SK-N-SH (cell line): ENCODE results near the gene ABR. TPM values are rescaled to one million over a fixed set of nuclear protein-coding genes. Genes with fewer than 3 reads are reported as not detected.

Source experiments
- CTCF ChIA-PET: fragments of 300-600, 350-600 bp; formaldehyde crosslinking; extraction: SDS; loops from one replicate; lab custom pipeline; 2021; lab: Yijun Ruan, JAX
- POLR2A ChIA-PET: fragments of 350-600 bp; sonication (Branson Sonifier 250); formaldehyde crosslinking; extraction: SDS; loops from one replicate; lab custom pipeline; 2020; ENCODE audit warnings: antibody characterized with exemption, inconsistent platforms; lab: Yijun Ruan, JAX
- DNase-seq: peaks from one replicate; pipeline ENCODE4 v3.0.0; 2012
- H2AFZ ChIP-seq: fragments of 200-600 bp; sonication (generic); 2 replicates; pipeline ENCODE4 v1.8.1; 2016; ENCODE audit warnings: antibody characterized with exemption, mild to moderate bottlenecking, low read depth
- H3F3A ChIP-seq: fragments of 200-600 bp; sonication (generic); replicated peaks from 2 replicates; pipeline ENCODE3; 2016; ENCODE audit warnings: antibody characterized with exemption, mild to moderate bottlenecking; ENCODE audit not compliant: insufficient read depth
- H3K27ac ChIP-seq, 2 experiments: fragments of 200-500 bp in 1 of 2; fragments of 200-600 bp in 1 of 2; sonication (Bioruptor generic) in 1 of 2; sonication (generic), shearing (Covaris generic) in 1 of 2; 2 replicates each; pipeline versions ENCODE4 v1.5.1 to v1.6.1; 2014 to 2016; ENCODE audit warnings: low read depth in 2 of 2, inconsistent platforms in 1 of 2, low read length in 1 of 2, mild to moderate bottlenecking in 1 of 2, mixed read lengths in 1 of 2
- H3K27me3 ChIP-seq: fragments of 200-600 bp; sonication (generic), shearing (Covaris generic); 2 replicates; pipeline ENCODE4 v1.6.1; 2016; ENCODE audit warnings: mixed run types; ENCODE audit not compliant: insufficient read depth
- H3K36me3 ChIP-seq, 2 experiments: fragments of 200-500 bp in 1 of 2; fragments of 200-600 bp in 1 of 2; sonication (Bioruptor generic) in 1 of 2; sonication (generic) in 1 of 2; replicated peaks in 1 of 2; 2 replicates each; pipeline versions ENCODE3 to v1.5.1; 2014 to 2016; ENCODE audit warnings: low read length in 1 of 2, mild to moderate bottlenecking in 1 of 2; ENCODE audit not compliant: insufficient read depth in 2 of 2, control insufficient read depth in 1 of 2
- H3K4me1 ChIP-seq, 2 experiments: fragments of 200-500 bp in 1 of 2; fragments of 200-600 bp in 1 of 2; sonication (Bioruptor generic) in 1 of 2; sonication (generic), shearing (Covaris generic) in 1 of 2; 2 replicates each; pipeline versions ENCODE4 v1.5.1 to v1.6.1; 2014 to 2016; ENCODE audit warnings: low read depth in 1 of 2, low read length in 1 of 2, mixed run types in 1 of 2; ENCODE audit not compliant: insufficient read depth in 2 of 2, control insufficient read depth in 1 of 2
- H3K4me2 ChIP-seq: fragments of 200-600 bp; sonication (generic), shearing (Covaris generic); 2 replicates; pipeline ENCODE4 v1.6.1; 2017; ENCODE audit warnings: mixed run types
- H3K4me3 ChIP-seq, 2 experiments: fragments of 200-500 bp in 1 of 2; fragments of 200-600 bp in 1 of 2; sonication (Bioruptor generic) in 1 of 2; sonication (generic), shearing (Covaris generic) in 1 of 2; 2 replicates each; pipeline versions ENCODE4 v1.5.1 to v1.8.1; 2014 to 2016; ENCODE audit warnings: low read depth in 2 of 2, inconsistent platforms in 1 of 2, low read length in 1 of 2, mild to moderate bottlenecking in 1 of 2, mixed read lengths in 1 of 2, moderate library complexity in 1 of 2
- H3K79me2 ChIP-seq: fragments of 200-600 bp; sonication (generic); 2 replicates; pipeline ENCODE4 v1.8.1; 2017; ENCODE audit warnings: mild to moderate bottlenecking; ENCODE audit not compliant: insufficient read depth
- H3K9ac ChIP-seq: fragments of 200-600 bp; sonication (generic); 2 replicates; pipeline ENCODE4 v1.6.1; 2017; ENCODE audit warnings: mixed run types
- H3K9me2 ChIP-seq: fragments of 200-600 bp; sonication (generic); 2 replicates; pipeline ENCODE4 v1.6.1; 2017; ENCODE audit warnings: mixed run types
- H3K9me3 ChIP-seq: fragments of 200-600 bp; sonication (generic); 2 replicates; pipeline ENCODE4 v1.6.1; 2017; ENCODE audit warnings: mixed run types, mild to moderate bottlenecking, moderate library complexity
- H4K20me1 ChIP-seq: fragments of 200-600 bp; sonication (generic); 2 replicates; pipeline ENCODE4 v1.6.1; 2017; ENCODE audit warnings: mild to moderate bottlenecking, mixed run types; ENCODE audit not compliant: insufficient read depth
- CHD2 ChIP-seq: fragments of 150-350 bp; IDR thresholded peaks from 2 replicates; pipeline ENCODE4 v1.6.1; 2018; ENCODE audit warnings: low read length; ENCODE audit not compliant: partially characterized antibody
- EZH2phosphoT487 ChIP-seq: fragments of 200-600 bp; sonication (generic); IDR thresholded peaks from 2 replicates; pipeline ENCODE4 v1.6.1; 2017; ENCODE audit warnings: low read depth, mixed run types, mild to moderate bottlenecking, antibody characterized with exemption, moderate library complexity, borderline replicate concordance
- FOSL2 ChIP-seq: IDR thresholded peaks from 2 replicates; pipeline ENCODE4 v1.4.0; 2012; ENCODE audit warnings: low read depth, mild to moderate bottlenecking, moderate library complexity, borderline replicate concordance
- FOXJ3 ChIP-seq: sonication (generic); formaldehyde crosslinking; IDR thresholded peaks from 2 replicates; pipeline ENCODE4 v1.5.1; 2020; ENCODE audit warnings: mild to moderate bottlenecking, missing genetic modification reagents
- FOXM1 ChIP-seq: IDR thresholded peaks from 2 replicates; pipeline ENCODE4 v1.4.0; 2012; ENCODE audit warnings: low read depth, mild to moderate bottlenecking
- GABPA ChIP-seq: IDR thresholded peaks from 2 replicates; pipeline ENCODE4 v1.4.0; 2012; ENCODE audit warnings: low read depth, mild to moderate bottlenecking
- NFIC ChIP-seq: IDR thresholded peaks from 2 replicates; pipeline ENCODE4 v1.4.0; 2012; ENCODE audit warnings: borderline replicate concordance
- POLR2AphosphoS5 ChIP-seq: IDR thresholded peaks from 2 replicates; pipeline ENCODE4 v1.6.1; 2012; ENCODE audit warnings: low read depth, low read length
- RXRA ChIP-seq: IDR thresholded peaks from 2 replicates; pipeline ENCODE4 v1.4.0; 2012; ENCODE audit warnings: low read depth, mild to moderate bottlenecking, borderline replicate concordance
- SIN3A ChIP-seq: IDR thresholded peaks from 2 replicates; pipeline ENCODE4 v1.6.1; 2012; ENCODE audit warnings: low read depth, mild to moderate bottlenecking, low read length, moderate library complexity, borderline replicate concordance
- SMC3 ChIP-seq: IDR thresholded peaks from 2 replicates; pipeline ENCODE4 v1.6.1; 2012; ENCODE audit warnings: low read depth, low read length, improper control_type of control experiment
- WGBS: methylation state at CpG from one replicate; pipeline ENCODE4 v1.1.6; 2017; ENCODE audit warnings: low lambda C conversion rate; 5-methylcytosine and 5-hydroxymethylcytosine counted together
- polyA plus RNA-seq, 3 experiments: library from polyadenylated mRNA; depleted of rRNA; stranded (reverse); fragments of >200 nt; gene quantifications; 2 replicates each; pipeline ENCODE4 v1.2.3, GENCODE V29; 2012
- TF ChIP-seq, protein P1 (sequence below): fragments of 200-600 bp; sonication (generic); IDR thresholded peaks from 2 replicates; pipeline ENCODE4 v1.6.1; 2017; ENCODE audit warnings: antibody characterized with exemption, mild to moderate bottlenecking, moderate library complexity
- TF ChIP-seq, protein P2 (sequence below): fragments of 150-350 bp; IDR thresholded peaks from 2 replicates; pipeline ENCODE4 v1.6.1; 2016; ENCODE audit warnings: mild to moderate bottlenecking, low read depth, low read length
- TF ChIP-seq, protein P3 (sequence below): IDR thresholded peaks from 2 replicates; pipeline ENCODE4 v1.4.0; 2012; ENCODE audit warnings: low read depth, borderline replicate concordance
- TF ChIP-seq, protein P4 (sequence below): IDR thresholded peaks from 2 replicates; pipeline ENCODE4 v1.6.1; 2012; ENCODE audit warnings: mild to moderate bottlenecking, low read depth, low read length, moderate library complexity
- TF ChIP-seq, protein P5 (sequence below): IDR thresholded peaks from 2 replicates; pipeline ENCODE4; 2012

The ABR gene
- polyA plus RNA-seq, 1 of the 3 experiments (the other 2 are of a cell fraction), result 117 TPM

DNA sequence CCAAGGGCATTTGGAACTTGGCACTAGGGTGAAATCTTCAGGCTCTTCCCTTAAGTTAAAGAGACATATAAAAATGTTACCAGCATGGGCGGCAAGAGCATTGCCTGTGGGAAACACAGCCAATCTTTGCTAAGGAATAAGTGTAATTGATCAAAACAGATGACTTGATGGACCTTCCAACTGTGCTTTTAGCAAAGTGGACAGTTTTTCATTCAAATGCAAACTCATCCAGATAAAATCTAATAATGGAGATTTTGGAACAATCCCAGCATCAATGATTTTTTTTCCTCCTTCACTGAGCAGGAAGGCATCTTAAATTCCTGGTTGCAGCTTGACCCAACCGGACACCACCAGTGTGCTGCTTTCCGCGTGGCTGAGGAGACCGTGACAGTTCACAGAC is 47.6 kb upstream of the ABR start:
- H3K9ac ChIP-seq, result no peak overlapping the region
- ChIA-PET CTCF (interaction anchor here (1.3 to 2.3 kb wide), 2 partner anchors 17 to 40 kb away, joined by 4 to 7 read pairs; no protein-coding TSS in a partner anchor), POLR2A (no interaction called here)
- no peaks in the 10 kb centered on the region for H4K20me1 ChIP-seq
- no peaks in the 10 kb centered on the region for H3F3A ChIP-seq
- H3K36me3 ChIP-seq, result no peaks in the 10 kb centered on the region
- H3K4me2 ChIP-seq, result no peak overlapping the region
- no peak overlapping the region for H3K27ac ChIP-seq
- H3K79me2 ChIP-seq, result no peaks in the 10 kb centered on the region
- no peak overlapping the region for H2AFZ ChIP-seq
- H3K27me3 ChIP-seq, result peaks cover 49% of the 10 kb centered on the region
- DNase-seq, result no peak
- WGBS, result 61% methylated on average over 5 of the region's 5 CpGs
- peaks cover 0 to 4% of the 10 kb centered on the region in 2 experiments; a peak in 1 of 4 replicates for H3K4me1 ChIP-seq
- H3K4me3 ChIP-seq, result no peak overlapping the region
- no peaks in the 10 kb centered on the region for H3K9me3 ChIP-seq
- no peaks in the 10 kb centered on the region for H3K9me2 ChIP-seq
- TF ChIP-seq POLR2AphosphoS5, result no peak
- no peak for TF ChIP-seq FOXM1
- no peak for TF ChIP-seq FOSL2
- TF ChIP-seq NFIC, result no peak
- TF ChIP-seq GABPA, result no peak
- no peak for TF ChIP-seq FOXJ3 (CRISPR knock-in tag)
- no peak for TF ChIP-seq EZH2phosphoT487
- TF ChIP-seq RXRA, result no peak
- no peak for TF ChIP-seq SMC3
- TF ChIP-seq, protein P1, sequence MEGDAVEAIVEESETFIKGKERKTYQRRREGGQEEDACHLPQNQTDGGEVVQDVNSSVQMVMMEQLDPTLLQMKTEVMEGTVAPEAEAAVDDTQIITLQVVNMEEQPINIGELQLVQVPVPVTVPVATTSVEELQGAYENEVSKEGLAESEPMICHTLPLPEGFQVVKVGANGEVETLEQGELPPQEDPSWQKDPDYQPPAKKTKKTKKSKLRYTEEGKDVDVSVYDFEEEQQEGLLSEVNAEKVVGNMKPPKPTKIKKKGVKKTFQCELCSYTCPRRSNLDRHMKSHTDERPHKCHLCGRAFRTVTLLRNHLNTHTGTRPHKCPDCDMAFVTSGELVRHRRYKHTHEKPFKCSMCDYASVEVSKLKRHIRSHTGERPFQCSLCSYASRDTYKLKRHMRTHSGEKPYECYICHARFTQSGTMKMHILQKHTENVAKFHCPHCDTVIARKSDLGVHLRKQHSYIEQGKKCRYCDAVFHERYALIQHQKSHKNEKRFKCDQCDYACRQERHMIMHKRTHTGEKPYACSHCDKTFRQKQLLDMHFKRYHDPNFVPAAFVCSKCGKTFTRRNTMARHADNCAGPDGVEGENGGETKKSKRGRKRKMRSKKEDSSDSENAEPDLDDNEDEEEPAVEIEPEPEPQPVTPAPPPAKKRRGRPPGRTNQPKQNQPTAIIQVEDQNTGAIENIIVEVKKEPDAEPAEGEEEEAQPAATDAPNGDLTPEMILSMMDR, result no peak
- TF ChIP-seq, protein P2, sequence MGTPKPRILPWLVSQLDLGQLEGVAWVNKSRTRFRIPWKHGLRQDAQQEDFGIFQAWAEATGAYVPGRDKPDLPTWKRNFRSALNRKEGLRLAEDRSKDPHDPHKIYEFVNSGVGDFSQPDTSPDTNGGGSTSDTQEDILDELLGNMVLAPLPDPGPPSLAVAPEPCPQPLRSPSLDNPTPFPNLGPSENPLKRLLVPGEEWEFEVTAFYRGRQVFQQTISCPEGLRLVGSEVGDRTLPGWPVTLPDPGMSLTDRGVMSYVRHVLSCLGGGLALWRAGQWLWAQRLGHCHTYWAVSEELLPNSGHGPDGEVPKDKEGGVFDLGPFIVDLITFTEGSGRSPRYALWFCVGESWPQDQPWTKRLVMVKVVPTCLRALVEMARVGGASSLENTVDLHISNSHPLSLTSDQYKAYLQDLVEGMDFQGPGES, result no peak
- no peak for TF ChIP-seq CHD2
- TF ChIP-seq, protein P3, sequence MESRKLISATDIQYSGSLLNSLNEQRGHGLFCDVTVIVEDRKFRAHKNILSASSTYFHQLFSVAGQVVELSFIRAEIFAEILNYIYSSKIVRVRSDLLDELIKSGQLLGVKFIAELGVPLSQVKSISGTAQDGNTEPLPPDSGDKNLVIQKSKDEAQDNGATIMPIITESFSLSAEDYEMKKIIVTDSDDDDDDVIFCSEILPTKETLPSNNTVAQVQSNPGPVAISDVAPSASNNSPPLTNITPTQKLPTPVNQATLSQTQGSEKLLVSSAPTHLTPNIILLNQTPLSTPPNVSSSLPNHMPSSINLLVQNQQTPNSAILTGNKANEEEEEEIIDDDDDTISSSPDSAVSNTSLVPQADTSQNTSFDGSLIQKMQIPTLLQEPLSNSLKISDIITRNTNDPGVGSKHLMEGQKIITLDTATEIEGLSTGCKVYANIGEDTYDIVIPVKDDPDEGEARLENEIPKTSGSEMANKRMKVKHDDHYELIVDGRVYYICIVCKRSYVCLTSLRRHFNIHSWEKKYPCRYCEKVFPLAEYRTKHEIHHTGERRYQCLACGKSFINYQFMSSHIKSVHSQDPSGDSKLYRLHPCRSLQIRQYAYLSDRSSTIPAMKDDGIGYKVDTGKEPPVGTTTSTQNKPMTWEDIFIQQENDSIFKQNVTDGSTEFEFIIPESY, result no peak
- TF ChIP-seq, protein P4, sequence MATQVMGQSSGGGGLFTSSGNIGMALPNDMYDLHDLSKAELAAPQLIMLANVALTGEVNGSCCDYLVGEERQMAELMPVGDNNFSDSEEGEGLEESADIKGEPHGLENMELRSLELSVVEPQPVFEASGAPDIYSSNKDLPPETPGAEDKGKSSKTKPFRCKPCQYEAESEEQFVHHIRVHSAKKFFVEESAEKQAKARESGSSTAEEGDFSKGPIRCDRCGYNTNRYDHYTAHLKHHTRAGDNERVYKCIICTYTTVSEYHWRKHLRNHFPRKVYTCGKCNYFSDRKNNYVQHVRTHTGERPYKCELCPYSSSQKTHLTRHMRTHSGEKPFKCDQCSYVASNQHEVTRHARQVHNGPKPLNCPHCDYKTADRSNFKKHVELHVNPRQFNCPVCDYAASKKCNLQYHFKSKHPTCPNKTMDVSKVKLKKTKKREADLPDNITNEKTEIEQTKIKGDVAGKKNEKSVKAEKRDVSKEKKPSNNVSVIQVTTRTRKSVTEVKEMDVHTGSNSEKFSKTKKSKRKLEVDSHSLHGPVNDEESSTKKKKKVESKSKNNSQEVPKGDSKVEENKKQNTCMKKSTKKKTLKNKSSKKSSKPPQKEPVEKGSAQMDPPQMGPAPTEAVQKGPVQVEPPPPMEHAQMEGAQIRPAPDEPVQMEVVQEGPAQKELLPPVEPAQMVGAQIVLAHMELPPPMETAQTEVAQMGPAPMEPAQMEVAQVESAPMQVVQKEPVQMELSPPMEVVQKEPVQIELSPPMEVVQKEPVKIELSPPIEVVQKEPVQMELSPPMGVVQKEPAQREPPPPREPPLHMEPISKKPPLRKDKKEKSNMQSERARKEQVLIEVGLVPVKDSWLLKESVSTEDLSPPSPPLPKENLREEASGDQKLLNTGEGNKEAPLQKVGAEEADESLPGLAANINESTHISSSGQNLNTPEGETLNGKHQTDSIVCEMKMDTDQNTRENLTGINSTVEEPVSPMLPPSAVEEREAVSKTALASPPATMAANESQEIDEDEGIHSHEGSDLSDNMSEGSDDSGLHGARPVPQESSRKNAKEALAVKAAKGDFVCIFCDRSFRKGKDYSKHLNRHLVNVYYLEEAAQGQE, result no peak
- TF ChIP-seq, protein P5, sequence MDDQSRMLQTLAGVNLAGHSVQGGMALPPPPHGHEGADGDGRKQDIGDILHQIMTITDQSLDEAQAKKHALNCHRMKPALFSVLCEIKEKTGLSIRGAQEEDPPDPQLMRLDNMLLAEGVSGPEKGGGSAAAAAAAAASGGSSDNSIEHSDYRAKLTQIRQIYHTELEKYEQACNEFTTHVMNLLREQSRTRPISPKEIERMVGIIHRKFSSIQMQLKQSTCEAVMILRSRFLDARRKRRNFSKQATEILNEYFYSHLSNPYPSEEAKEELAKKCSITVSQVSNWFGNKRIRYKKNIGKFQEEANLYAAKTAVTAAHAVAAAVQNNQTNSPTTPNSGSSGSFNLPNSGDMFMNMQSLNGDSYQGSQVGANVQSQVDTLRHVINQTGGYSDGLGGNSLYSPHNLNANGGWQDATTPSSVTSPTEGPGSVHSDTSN, result no peak
- TF ChIP-seq SIN3A, result no peak
